HG03039 (cell line): ENCODE results near the gene CFD.
"Not testable (repeated sequence)": the region's sequence is repeated elsewhere in the genome, so short reads cannot be mapped to it uniquely, and the experiment has no call there.

Experiments used
- ATAC-seq: cut with Tn5 transposase; IDR thresholded peaks from one replicate; pipeline ENCODE4 v1.9.1; 2021; ENCODE audit warnings: mild to moderate bottlenecking, moderate library complexity; ENCODE audit not compliant: unreplicated experiment

Gene CFD

DNA sequence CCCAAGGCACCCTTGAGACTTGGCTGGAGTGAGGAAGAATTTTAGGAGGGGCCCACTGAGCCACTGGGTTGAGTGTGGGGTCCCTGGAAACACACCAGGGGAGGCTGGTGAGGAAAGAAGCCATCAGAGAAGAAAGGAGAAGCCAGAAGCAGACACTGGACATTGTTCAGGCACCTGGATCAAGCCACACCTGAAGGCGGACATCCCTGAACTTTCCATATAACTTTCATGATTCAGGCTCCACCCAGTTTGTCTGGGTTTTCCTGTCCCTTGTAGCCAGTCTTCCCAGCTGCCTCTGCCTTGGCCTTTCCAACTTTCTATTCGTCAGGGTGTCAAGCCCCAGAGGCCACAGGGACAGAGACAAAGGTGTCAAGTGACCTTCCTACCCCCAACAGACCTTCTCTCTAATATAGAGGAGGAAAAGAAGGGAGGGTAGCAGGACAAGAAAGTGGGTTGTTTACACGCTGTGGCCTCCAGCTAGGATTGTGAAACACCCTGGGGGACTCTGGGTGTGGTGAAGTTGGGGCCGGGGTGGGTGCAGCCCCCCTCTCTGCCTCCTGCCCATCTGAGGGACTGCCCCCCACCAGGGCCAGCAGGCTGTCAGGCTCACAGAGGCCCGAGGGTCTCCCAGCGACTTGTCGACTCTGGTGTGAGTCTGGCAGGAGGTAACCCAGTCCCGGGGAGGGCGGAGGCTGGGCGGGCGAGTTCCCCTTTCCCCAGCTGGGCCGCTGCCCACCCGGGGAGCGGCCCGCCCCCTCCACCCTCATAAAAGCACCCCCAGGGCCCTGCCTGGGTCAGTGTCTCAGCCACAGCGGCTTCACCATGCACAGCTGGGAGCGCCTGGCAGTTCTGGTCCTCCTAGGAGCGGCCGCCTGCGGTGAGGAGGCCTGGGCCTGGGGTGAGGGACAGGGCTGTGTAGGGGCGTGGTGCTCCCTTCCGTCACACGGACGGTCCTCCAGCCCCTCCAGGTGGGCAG lies at the start of gene CFD:
Gene CFD (plus strand): TSS at position 797 of the 976 bp plus-strand sequence. CDS start 26 bp downstream, at position 823.
- no peak for ATAC-seq

DNA sequence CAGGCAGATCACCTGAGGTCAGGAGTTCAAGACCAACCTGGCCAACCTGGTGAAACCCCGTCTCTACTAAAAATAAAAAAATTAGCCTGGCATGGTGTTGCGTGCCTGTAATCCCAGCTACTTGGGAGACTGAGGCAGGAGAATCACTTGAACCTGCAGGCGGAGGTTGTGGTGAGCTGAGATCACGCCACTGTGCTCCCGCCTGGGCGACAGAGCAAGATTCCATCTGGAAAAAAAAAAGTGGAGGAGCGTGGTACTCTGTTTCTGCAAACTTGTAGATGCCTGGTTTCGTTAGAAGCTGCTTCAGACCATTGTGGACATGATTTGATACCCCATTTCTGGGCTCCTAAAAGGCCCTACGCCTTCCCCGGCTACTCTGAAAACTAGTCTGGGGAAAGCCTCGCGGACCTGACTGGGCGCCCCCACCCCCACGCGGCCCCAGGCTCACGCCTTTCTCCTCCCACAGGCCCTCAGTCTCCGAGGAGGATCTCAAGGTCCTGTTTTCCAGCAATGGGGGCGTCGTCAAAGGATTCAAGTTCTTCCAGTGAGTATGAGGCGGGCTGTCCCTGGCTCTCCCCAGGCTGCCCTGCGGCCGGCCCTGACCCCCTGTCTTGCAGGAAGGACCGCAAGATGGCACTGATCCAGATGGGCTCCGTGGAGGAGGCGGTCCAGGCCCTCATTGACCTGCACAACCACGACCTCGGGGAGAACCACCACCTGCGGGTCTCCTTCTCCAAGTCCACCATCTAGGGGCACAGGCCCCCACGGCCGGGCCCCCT lies 49.2 kb upstream of the CFD start:
- no peak for ATAC-seq

GRCh38 chr19:810883-811489 lies 48.5 kb upstream of the CFD start:
- ATAC-seq = no peak

DNA sequence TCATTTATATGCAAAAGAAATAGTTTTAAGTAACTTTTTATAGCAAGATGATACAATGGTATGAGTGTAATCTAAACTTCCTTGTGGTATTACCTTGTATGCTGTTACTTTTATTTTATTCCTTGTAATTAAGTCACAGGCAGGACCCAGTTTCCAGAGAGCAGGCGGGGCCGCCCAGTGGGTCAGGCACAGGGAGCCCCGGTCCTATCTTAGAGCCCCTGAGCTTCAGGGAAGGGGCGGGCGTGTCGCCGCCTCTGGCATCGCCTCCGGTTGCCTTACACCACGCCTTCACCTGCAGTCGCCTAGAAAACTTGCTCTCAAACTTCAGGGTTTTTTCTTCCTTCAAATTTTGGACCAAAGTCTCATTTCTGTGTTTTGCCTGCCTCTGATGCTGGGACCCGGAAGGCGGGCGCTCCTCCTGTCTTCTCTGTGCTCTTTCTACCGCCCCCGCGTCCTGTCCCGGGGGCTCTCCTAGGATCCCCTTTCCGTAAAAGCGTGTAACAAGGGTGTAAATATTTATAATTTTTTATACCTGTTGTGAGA lies 47.9 kb upstream of the CFD start:
- no peak for ATAC-seq

DNA sequence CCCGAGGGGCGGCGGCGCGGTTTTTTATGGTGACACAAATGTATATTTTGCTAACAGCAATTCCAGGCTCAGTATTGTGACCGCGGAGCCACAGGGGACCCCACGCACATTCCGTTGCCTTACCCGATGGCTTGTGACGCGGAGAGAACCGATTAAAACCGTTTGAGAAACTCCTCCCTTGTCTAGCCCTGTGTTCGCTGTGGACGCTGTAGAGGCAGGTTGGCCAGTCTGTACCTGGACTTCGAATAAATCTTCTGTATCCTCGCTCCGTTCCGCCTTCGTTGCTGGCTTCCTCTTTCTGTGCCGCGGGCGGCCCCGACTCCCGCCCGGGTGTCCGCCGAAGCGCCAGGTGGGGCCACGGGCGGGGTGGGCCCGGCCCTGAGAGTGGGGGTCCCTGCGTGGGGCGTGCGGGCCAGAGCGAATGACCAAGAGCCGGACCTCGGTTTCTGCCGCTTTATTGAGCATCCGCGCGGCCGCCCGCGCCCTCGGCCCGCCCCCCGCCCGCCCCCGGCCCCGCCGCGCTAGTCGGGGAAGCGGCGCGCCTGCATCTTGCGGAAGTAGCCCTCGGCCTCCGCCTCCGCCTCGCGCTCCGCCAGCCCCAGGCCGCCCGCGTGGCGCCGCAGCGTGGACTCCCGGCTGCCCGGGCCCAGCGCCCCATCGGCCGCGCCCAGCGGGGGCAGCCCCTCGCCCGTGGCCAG lies 47.3 kb upstream of the CFD start:
- no peak for ATAC-seq

DNA sequence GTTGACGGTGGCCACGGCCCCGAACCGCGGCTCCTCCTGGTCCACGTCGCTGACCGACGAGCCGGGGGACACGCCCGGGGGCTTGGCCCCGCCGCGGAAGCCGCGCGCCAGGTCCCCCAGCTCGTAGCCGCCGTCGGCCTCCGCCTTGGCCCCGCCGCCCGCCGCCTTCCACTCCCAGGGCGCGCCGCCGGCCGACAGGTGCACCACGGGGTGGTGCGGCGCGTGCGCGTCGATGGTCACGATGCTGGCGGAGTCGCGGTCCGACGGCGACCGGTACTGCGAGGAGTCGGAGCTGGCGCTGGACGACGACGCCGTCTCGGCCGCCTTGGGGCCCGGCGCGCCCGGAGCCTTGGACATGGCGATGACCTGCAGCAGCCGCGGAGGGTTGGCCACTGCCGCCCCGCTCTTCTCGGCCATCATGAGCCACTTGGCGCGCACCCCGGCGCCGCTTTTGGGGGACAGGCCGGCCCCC lies 46.7 kb upstream of the CFD start:
- ATAC-seq = no peak

DNA sequence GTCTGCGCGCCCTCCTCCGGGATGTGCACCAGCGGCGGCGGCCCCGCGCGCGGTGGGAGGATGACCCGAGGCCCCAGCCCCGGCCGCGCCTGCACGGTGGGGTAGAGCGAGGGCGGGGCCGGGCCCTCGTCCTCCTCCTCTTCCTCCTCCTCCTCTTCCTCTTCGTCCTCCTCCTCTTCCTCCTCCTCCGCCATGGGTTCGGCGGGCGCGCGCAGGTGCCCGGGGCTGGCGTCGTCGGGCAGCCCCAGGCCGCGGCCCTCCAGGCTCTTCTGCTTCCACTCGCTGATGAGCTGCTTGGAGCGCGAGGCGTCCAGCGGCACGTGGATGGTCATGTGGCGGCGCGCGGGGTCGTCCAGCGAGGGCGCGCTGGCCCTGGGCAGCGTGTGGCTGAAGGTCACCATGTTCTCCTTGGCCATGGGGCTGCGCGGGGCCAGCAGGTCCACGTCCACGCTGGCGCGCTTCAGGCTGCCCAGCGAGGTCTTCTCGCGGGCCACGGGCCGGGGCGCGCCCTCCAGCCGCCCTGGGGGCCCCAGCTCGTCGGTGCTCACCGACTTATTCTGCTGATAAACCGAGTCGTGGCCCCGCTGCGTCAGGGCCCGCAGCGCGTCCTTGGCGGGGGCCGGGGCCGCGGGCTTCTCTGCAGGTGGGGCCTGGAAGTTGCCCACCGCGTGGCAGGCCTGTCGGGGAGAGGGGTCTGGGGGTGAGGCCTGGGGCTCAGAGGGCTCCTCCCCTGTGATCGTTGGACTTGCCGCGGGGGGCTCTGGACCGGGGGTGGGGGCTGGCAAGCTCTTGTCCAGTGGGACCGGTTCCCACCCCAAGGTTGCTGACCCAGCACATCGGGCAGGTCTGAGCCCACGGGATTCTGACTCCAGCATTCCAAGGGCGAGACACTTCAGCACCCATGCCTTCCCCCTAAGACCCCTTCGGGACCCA lies 46.0 kb upstream of the CFD start:
- ATAC-seq = no peak

GRCh38 chr19:814152-815078 lies 45.0 kb upstream of the CFD start:
- ATAC-seq = no peak

GRCh38 chr19:815079-815774 lies 44.2 kb upstream of the CFD start:
- no peak for ATAC-seq

DNA sequence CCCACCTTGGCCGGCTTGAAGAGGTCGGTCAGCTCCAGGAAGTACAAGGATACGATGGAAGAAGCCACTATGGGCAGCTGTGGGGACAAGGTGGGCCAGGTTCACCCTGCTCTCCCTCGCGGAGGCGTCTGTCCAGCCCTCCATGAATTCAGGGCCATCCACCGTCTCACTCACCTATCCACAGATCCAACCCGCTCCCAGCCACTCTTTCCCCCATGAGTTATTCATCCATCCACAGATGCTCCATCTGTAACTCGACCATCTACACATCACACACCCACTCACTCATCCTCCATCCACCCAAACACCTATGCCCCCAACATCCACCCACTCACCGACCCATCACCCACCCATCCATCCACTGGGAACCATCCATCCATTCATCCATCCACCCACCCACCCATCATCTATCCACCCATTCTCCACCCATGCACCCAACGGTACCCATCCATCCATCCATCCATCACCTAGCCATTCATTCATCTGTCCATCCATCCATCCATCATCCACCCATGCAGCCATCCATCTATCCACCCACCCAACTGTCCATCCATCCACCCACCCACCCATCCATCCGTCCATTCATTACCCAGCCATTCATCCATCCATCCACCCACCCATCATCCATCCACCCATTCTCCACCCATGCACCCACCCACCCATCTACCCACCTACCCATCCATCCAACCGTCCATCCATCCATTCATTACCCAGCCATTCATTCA lies 43.5 kb upstream of the CFD start:
- no peak for ATAC-seq

DNA sequence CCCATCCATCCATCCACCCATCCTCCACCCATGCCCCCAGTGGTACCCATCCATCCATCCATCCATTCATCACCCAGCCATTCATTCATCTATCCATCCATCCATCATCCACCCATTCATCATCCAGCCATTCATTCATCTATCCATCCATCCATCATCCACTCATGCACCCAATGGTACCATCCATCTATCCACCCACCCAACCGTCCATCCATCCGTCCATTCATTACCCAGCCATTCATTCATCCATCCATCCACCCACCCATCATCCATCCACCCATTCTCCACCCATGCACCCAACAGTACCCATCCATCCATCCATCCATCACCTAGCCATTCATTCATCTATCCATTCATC lies 43.0 kb upstream of the CFD start:
- no peak for ATAC-seq

- ATAC-seq = not testable (repeated sequence)
Observed at GRCh38 chr19:820212-820611, 39.3 kb upstream of the CFD start.

GRCh38 chr19:821231-821824 lies 38.1 kb upstream of the CFD start:
- ATAC-seq = no peak

DNA sequence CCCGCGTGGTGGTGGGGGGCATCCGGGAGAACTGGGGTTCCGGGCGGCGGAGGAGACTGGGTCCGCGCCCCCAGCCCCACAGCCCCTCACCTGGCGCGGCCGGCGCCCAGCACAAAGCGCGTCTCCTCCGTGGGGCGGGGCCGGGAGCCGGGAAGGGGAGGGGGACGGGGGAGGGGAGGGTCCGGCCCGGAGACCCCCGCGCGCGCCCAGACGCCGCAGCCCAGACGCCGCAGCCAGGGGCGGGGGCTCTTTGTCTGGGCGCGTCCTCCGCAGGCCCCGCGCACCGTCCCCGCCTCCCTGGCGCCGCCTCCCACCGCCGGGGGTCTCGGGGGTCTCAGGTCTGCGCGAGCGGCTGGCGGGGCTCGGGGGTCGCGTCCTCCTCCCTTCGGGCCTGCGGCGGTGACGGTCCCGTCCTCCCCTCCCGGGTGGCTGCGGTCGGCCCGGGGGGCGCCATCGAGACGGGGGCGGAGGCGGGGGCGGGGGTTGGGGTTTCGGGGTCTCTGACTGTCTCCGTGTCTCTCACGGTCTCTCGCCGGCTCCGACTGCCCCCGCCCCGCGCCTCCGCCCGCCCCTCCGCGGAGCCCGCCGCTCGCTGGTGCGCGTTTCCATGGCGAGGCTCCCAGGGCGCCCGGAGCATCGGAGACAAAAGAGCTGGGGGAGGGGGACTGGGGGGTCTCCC lies 37.5 kb upstream of the CFD start, which contains the start of gene PLPPR3:
Gene PLPPR3 (minus strand): TSS at position 131 of the 679 bp plus-strand sequence. CDS start 396 bp downstream, outside the sequence.
- no peak for ATAC-seq

DNA sequence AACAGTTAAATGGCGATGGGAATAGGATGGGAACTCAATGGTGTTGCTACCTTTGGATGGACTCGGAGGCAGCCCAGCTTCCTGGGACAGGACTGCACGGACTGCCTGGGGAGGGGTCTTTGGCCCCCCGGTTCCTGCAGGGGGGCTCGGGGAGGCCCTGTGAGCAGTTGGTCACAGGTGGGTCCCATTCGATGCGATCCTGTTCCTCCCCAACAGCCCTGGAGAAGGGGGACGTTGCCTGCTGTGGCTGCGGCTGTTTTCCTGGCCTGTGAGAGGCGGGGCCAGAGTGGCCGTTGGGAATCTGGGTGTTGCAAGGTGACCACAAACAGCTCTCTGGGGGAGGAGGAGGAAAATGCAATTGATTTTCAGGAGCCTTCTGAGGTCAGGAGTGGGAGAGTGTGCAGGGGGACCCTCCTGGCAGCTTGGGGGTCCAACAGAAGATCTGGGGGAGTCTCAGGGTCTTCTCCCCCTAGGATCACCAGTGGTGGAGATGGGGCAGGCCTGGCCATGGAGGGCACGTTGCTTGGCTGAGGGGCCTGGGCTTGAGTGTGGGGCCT lies 35.8 kb upstream of the CFD start:
- no peak for ATAC-seq

DNA sequence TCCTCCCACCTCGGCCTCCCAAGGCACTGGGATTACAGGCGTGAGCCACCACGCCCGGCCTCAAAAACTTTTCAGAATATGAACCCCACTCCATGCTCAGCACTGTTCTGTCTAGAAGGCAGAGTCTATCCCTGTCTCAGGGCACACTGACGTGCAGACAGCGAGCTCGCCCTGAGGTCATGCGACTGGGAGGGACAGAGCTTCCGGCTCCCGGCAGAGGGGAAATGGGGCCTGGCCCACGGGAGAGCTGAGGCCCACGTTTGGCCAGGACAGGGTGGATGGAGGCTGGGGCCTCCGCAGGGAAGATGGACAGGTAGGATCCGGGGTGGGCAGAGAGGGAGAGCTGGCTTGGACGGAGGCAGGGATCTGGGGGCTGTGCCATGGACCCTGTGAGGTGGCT lies 34.6 kb upstream of the CFD start:
- no peak for ATAC-seq
